ENCODE data around the gene DNAH2.
A peak's percentile ranks its signal among the peaks of the same experiment; 100 is the strongest.

DNAH2 gene

DNA sequence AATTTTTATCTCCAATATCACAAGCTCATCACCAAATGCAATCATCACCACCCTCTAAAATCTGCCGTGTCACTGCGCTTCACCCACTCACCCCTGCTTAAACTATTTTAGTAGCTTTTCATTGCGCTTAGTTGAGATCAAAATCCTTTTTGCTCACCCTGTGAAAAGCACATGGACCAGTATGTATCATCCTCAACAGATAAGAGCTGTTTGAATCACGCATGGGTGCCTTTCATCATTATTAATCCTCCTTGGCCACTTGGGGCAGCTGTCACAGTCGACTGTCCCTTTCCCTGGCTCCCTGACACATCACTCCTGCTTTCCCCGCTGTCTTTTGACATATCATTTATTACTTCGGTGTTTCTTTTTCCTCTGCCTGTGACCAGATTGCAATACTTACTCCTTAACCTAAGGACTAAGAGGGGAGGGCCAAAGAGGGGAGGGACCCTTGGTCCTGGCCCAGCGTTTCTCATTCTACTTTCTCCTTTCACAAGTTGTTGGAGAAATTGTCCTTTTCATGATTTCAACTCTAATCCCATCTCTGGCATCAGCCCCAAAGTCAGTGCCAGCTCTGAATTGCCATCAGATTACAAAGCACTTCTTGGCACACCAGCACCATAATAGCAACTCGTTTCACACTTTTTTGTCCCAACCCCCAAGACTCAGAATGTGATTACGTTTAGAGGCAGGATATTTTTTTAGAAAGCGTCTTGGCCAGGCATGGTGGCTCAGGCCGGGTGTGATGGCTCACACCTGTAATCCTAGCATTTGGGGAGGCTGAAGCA lies 107.9 kb downstream of the DNAH2 start:
- no peak for DNase-seq

GRCh38 chr17:7830616-7831015 lies 113.1 kb downstream of the DNAH2 start:
- no peak for DNase-seq

GRCh38 chr17:7831233-7831632 lies 113.7 kb downstream of the DNAH2 start:
- no peak for DNase-seq

GRCh38 chr17:7832431-7832830 lies 114.9 kb downstream of the DNAH2 start:
- no peak for DNase-seq

GRCh38 chr17:7833011-7833794 lies 115.7 kb downstream of the DNAH2 start:
- no peak for DNase-seq

GRCh38 chr17:7833795-7834541 lies 116.4 kb downstream of the DNAH2 start, which contains the start of gene KDM6B:
KDM6B (plus strand) TSS chr17:7834217; CDS start chr17:7845555, 11,338 bp downstream.
- DNase-seq, result peak; percentile 93

DNA sequence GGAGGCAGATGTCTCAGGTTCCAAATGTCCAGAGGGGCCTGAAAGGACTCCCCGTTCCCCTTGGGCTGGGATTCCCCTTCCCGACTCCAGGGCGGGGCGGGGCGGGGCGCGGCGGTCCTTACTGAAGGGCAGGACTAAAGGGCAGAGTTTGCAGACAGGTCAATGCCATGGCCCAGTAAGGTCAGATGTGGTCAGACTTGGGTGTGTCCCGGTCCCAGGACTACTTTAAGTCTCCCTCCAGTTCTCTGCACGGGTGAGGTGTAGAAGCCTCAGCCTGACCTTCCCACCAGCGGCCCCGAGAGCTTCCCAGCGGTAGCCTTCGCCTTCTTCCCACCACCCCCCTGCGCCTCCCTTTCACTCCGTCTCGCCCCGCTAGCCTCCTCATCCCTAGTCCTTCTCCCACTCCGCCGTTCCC lies 117.0 kb downstream of the DNAH2 start:
- peak; percentile 59 for DNase-seq

DNA sequence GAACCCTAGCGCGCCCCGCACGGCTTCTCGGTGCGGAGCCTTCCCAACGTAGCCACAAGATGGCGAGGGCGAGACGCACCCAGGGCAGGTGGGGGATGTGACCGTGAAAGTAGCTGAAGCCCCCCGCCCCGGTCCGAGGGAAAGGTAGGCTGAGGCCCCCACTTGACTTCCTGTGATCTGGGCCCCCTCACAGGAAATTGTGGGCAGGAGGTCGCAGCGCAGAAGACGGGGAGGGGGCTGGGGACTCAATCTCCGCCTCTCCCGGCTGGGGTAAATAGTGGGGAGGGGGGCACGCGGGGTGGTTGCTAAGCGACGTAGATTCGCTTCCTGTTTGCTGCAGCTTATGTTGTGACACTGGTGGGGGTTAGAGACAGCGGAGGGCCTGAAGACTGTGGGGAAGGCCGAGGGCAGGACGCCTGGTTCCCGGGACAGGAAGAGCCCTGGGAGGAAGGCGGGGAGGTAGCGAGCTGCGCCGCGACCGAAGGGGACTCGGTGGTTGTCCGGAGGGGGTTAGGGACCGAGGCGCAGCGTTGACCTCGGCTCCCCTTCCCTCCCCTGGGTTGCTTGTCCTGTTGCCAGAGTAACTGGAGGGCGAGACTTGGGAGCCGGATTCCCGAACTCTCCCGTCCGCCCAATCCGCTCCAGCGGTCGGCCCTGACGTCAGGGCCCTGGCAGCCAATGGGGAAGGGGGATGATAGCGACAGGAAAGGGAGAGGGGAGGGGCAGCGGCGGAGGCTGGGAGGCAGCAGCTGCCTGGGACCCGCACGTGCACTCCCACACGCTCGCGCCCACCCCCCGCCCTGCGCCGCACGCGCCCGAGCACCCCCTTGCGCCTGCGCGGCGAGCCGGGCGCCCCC lies 117.6 kb downstream of the DNAH2 start:
- peak; percentile 91 for DNase-seq

DNA sequence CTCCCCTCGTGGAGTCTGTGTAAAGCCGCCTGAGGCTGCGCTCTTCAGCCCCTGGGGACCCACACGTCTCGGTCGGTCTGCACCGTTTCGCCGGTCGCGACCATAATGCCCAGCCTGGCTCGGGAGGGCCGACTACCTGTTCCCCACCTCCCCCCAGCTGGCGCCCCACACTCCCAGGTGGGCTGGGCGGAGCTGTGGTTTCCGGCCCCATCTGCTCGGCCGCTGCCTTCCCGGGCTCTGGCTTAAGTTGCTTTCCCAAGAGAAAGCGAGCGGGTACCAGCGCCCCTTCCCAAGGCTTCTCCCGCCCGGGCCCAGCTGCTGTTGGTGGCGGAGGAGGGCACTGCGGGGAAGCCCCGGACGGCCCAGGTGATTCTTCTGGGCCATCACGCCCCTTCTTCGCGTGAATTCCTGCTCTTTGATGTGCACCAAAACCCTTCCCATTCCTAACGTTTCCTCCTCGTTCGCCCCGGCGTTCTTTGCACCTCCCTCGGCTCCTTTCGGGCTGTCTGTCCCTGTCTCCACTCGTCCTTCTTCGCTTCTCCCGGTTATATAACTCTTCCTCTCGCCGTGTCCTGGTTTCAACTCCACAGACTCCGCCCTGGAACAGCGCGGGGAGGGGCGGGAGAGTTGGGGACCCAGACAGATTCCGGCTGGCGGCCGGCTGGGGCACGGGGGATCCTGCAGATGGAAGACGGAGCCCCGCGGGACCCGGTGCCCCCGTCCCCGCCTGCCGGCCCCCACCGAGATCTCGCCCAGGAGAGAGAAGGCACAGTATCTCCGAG lies 118.5 kb downstream of the DNAH2 start:
- peak; percentile 33 for DNase-seq

DNA sequence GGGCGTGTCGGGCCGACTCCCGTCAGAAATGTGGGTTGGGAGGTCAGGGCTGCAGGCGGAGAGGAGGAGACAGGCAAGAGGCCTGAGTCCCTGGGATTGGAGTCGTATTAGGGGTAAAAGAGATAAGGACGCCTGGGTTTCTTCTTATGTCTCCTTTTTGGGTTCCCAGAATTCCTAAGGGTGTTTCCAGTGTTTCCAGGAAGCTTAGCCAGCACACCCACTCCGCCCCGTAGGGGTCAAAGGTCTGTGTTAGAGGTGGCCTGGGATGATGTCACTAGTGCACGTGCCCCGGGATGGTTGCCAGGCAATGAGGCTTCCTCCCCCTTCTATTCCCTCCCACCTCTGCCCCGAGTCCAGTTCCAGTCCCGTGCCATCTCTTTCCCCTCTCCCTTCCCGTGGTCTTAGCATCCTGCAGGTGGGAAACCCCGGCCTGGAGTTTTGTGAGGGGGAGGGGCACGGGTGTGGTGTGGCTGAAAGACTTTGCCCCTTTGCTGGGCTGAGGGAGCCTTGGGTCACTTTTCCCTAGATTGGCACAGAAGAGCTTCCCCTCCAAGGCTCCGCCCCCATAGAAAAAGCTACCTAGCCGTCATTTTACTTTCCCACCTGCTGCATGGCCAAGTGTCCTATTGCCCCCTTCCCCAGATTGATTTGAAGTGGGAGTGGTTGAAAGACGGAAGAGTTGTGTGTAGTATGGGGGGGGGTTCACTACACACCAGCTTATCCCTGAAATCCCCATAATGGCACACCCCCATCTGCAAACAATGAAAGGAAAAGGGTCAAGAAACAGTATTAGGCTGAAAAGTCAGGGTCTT lies 119.3 kb downstream of the DNAH2 start:
- DNase-seq, result peak; percentile 60

GRCh38 chr17:7837408-7838088 lies 120.0 kb downstream of the DNAH2 start:
- no peak for DNase-seq

GRCh38 chr17:7838090-7839075 lies 120.8 kb downstream of the DNAH2 start:
- peak; percentile 57 for DNase-seq

- DNase-seq, result no peak
Observed at GRCh38 chr17:7839190-7839875, 121.8 kb downstream of the DNAH2 start.

DNA sequence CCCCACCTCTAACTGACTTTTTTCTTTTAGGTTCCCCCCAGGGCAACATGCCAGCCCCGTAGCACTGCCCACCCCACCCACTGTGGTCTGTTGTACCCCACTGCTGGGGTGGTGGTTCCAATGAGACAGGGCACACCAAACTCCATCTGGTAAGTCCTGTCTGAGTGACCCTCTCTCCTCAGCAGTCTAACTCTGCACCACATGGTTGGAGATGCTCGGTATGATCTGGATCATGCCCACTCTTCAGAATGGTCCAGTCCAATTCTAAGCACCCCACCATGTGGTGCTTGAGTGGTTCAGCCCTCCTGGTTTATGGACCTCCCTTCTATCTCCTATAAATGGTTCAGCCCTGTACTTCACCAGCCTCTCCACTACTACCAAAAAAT lies 122.3 kb downstream of the DNAH2 start:
- no peak for DNase-seq

DNA sequence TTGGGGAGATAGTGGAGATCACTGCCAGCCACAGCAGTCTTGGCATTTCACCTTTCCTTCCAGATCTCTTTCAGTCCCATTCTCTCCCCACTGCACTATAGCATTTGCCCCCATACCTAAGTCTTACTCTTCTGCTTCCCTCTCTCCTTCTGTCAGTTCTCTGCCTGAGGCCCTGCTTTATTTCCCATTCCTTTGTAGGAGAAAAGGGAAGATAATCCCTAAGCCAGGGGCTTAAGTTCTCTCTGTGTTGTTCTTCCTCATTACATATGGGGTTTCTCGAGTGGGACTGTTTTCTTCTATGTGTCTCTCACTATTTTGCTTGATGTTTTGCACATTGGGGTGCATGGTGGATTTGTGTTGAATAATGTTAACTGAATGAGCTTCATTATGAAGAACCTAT lies 122.9 kb downstream of the DNAH2 start:
- no peak for DNase-seq

- DNase-seq, result no peak
Observed at GRCh38 chr17:7840875-7841274, 123.3 kb downstream of the DNAH2 start.

- DNase-seq, result peak; percentile 97
Observed at GRCh38 chr17:7841396-7841914, 123.9 kb downstream of the DNAH2 start.

DNA sequence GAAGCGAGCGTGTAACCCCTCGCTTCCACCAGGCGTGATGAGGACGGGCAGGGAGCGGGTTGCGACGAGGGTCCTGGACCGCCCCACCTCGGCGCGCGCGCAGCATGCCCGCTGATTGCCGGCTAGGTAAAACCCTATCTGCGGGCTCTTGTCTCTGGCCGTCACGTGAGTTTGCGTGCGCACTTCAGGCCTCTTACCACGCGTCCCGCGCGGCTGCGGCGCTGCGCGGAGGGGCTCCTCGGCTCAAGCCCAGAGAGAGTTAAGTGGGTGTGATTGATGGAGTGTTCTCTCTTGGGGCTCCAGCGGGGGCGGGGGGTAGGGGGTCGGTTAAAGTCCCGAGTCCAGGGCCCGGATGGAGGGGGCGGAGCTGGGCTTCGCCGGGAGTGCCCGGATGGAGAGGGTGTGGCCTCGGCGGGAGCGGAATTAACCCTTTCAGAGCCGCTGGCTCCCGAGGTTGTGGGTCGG lies 124.4 kb downstream of the DNAH2 start:
- peak; percentile 86 for DNase-seq

Measured in CD4-positive, alpha-beta T cell treated with Interleukin-17A for 4 hours (primary cell).